GM19452 (cell line): ENCODE measurements around the gene PPFIBP2.
"Not testable (repeated sequence)": the region's sequence is repeated elsewhere in the genome, so short reads cannot be mapped to it uniquely, and the experiment has no call there.

Experiments
- ATAC-seq: cut with Tn5 transposase; IDR thresholded peaks from one replicate; pipeline ENCODE4 v1.9.1; 2021; ENCODE audit not compliant: unreplicated experiment

PPFIBP2 gene

GRCh38 chr11:7498193-7498592 is 15.6 kb upstream of the PPFIBP2 start:
- no peak for ATAC-seq

- no peak for ATAC-seq
These were observed 14.7 kb upstream of the PPFIBP2 start for GRCh38 chr11:7499081-7499480.

- ATAC-seq: no peak
These were observed 13.5 kb upstream of the PPFIBP2 start for GRCh38 chr11:7500251-7500650.

- no peak for ATAC-seq
These were observed 12.5 kb upstream of the PPFIBP2 start for GRCh38 chr11:7501251-7501650.

GRCh38 chr11:7501894-7502293 is 11.9 kb upstream of the PPFIBP2 start:
- ATAC-seq: no peak

- no peak for ATAC-seq
These were observed 7.6 kb upstream of the PPFIBP2 start for GRCh38 chr11:7506243-7506642.

GRCh38 chr11:7508087-7508486 is 5.7 kb upstream of the PPFIBP2 start:
- ATAC-seq: no peak

GRCh38 chr11:7509966-7510365 is 3.8 kb upstream of the PPFIBP2 start:
- ATAC-seq: no peak

- no peak for ATAC-seq
These were observed 2.4 kb upstream of the PPFIBP2 start for GRCh38 chr11:7511401-7511800.

GRCh38 chr11:7512525-7513233 is 1.1 kb upstream of the PPFIBP2 start:
- ATAC-seq: peak; percentile 64

- ATAC-seq: peak; percentile 5
These were observed 346 bp downstream of the PPFIBP2 start for GRCh38 chr11:7514099-7514591.

GRCh38 chr11:7515447-7515886 is 1.7 kb downstream of the PPFIBP2 start:
- ATAC-seq: no peak

- no peak for ATAC-seq
These were observed 2.7 kb downstream of the PPFIBP2 start for GRCh38 chr11:7516475-7516874.

GRCh38 chr11:7517743-7518142 is 3.9 kb downstream of the PPFIBP2 start:
- ATAC-seq: not testable (repeated sequence)

GRCh38 chr11:7518811-7519562 is 5.2 kb downstream of the PPFIBP2 start:
- ATAC-seq: no peak

- ATAC-seq: peak; percentile 55
These were observed 6.5 kb downstream of the PPFIBP2 start for GRCh38 chr11:7520011-7520942.

- peak; percentile 80 for ATAC-seq
These were observed 7.2 kb downstream of the PPFIBP2 start for GRCh38 chr11:7520981-7521487.

GRCh38 chr11:7522121-7522520 is 8.3 kb downstream of the PPFIBP2 start:
- no peak for ATAC-seq

GRCh38 chr11:7522546-7522945 is 8.7 kb downstream of the PPFIBP2 start:
- no peak for ATAC-seq

- no peak for ATAC-seq
These were observed 9.8 kb downstream of the PPFIBP2 start for GRCh38 chr11:7523416-7524210.
